Ammon's horn (tissue), 1 donor: ENCODE measurements around the gene IRF4.
"Not testable (repeated sequence)": the region's sequence is repeated elsewhere in the genome, so short reads cannot be mapped to it uniquely, and the experiment has no call there.

Source experiments
- DNase-seq: peaks from one replicate; pipeline ENCODE4 v3.0.0-alpha.2; 2016; ENCODE audit warnings: low spot score

Gene IRF4

DNA sequence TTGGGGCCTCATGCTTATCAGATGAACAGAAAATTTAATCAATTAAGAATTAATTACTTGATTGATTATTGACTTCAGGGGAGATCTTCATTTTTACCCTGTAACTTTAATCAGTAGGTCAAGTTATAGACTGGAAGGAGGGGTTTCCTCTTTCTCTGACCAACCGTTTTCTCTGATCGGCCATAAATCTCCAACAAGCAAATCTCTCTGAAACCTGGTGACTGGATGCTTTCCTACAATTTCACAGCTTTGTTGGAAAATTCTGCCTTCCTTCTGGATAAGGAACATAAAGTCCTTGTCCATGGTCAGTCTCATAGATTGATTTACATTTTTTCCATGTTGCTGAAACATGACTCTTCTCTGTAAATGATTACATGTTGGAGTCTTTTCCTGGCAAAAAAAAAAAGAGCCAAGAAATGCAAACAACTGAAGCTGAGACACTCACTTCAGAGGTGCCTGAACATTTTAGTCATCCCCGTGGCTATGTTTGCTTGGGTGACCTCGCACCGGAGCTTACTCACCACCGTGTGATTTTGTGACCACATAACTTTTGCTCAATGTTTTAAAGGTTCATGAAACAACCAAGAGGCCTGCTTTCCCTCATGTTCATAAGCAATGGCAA is 31.0 kb downstream of the IRF4 start:
- no peak for DNase-seq

DNA sequence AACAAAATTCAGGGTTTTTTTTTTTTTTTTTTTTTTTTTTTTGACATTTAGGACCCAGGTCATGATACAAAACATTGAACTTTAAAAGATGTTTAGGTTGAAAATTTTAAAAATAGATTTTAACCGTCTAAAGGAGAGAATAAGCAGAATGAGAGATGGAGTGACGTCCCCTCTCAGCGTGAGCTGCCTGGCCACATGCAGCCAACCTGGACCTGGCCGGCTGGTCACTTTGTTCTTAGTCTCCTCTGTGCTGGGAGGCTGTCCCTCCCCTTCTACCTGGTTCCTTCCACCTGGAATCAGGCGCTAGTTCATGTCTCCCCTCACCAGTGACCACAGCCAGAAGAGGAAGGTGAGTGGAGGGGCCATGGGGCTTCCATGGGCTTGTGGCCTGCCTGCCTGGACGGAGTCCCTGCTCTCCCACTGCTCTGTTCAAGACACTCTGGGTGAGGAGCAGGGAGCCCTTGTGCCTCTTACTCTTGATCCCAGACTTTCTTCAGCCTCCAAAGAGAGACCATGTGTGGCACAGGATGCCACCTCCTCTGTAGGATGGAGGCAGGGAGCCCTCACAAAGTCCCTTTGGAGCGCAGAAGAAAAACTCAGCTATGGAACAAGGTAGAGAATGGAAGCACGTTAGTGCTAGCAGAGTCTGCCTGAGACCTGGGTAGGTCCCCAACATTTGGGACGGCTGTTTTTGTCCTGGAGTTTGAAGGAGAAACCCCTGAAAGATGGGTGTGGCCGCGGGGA is 31.7 kb downstream of the IRF4 start:
- no peak for DNase-seq

- no peak for DNase-seq
These were observed 32.3 kb downstream of the IRF4 start for GRCh38 chr6:423799-424345.

DNA sequence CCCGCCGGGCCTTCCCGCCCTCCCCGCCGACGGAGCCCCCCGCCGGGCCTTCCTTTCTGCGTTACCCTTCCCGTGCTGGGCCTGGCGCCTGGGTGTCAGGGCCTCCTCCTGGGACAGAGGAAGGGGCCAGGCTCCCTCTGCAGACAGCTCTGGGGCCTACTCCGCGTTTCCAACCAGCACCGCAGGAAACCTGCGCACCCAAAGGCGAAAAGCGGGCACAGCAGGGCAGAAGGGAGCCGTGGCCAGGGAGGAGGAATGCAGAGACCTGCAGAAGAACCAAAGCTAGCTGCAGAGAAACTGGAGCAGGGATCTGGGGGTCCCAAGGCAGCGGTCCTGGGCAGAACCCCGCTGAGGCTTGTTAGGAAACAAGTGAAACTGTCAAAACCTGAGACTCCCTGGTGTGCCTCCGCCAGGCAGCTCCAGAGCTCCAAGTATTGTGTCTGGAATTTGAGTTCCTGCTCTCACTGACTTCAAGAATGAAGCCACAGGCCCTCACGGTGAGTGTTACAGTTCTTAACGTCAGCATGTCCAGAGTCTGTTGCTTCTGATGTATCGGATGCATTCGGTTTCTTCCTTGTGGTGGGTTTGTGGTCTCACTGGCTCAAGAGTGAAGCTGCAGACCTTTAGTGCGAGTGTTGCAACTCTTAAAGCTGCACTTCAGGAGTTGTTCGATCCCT is 33.3 kb downstream of the IRF4 start:
- no peak for DNase-seq

- not testable (repeated sequence) for DNase-seq
These were observed 33.9 kb downstream of the IRF4 start for GRCh38 chr6:425418-425788.

DNA sequence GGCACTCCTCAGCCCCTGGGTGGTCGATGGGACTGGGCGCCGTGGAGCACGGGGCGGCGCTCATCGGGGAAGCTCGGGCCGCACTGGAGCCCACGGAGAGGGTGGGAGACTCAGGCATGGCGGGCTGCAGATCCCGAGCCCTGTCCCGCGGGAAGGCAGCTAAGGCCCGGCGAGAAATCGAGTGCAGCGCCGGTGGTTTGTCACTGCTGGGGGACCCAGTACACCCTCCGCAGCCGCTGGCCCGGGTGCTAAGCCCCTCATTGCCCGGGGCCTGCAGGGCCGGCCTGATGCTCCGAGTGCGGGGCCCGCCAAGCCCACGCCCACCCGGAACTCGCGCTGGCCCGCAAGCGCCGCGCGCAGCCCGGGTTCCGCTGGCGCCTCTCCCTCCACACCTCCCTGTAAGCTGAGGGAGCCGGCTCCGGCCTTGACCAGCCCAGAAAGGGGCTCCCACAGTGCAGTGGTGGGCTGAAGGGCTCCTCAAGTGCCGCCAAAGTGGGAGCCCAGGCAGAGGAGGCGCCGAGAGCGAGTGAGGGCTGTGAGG is 34.7 kb downstream of the IRF4 start:
- not testable (repeated sequence) for DNase-seq

DNA sequence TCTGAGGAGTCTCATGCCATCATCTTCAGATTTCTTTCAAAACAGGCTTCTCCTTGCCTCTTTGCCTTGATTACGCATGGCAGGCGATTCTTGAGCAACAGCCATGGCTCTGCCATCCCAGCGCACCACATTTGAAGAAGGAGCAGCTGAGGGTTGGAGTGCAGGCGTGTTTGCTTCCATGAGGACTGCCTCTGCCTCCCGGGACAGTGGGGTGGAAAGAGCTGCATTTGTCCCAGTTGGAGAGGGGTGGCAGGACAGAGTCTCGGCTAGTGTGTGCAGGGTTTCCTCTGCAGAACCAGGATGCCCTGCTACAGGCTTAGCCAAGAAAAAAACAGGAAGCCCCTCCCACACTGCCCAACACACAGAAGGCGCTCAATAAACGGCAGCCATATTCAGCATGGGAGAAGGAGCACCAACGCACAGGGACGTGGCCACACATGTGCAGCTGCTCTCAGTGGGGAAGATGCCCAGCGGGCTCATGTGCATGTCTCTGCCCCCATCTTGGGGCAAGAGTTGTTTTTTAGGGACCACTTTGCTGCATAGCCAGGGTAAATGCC is 36.6 kb downstream of the IRF4 start:
- DNase-seq, result no peak

DNA sequence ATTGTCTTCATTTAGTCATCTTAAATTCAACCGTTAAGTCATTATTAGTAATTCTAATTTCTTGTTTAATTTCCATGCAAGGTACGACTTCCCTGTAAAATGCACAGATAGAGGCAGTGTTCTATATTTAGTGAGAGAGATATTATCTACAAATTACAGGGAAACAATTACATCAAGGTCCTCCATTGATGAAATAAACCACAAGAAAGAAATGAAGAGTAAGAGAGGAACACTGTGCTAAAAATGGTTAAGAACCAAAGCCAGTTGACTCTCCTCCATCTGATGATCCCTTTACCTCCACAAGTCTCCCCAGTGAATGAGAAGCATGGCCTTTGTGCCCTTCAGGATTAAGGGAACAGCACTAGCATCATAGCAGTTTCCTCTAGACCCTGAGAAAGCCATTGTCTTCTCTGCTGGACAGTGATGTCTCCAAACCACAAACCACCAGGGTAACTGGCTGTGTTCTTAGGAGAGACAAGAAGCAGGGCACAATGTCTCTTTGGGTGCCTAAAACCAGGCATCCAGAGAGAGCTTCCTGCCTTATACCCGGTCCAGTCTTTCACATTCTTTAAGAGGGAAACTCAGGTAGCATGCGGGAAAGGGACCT is 38.1 kb downstream of the IRF4 start:
- DNase-seq, result no peak

DNA sequence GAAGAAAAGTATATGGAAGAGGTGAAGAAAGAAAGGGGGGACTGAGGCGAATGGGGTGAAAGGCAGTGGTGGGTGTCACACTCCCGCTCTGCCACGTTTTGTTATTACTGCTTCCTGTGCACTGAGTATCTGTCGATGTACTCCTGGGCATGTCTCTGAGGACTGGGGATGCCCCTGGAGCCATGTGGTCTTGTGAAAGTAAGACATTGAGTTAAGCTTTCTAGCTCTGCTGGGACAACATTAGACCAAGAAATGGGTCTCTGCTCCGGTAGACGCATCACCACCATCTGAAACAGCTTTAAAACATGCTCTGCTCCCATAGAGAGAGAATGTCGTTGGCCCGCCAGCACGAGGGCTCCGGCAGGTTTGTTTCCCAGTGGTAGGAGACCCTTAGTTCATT is 40.0 kb downstream of the IRF4 start:
- no peak for DNase-seq

DNA sequence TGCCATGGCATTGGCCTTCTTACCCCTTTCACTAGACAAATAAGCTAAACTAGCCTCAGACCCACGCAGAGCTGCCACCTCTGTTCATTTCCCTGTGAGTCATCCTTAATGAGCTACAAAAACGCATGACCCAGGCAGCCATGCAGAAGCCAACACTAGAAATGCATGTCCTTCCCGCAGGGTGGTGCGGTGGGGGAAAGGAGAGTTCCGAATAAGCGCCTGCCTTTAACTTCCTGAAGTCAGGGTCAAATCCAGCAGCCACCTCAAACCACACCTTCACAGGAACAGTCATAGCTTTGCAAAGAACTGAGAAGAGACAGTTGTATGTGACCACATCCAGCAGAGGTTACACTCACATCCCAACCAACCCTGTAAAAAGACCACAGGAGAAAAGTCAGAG is 40.4 kb downstream of the IRF4 start:
- no peak for DNase-seq

DNA sequence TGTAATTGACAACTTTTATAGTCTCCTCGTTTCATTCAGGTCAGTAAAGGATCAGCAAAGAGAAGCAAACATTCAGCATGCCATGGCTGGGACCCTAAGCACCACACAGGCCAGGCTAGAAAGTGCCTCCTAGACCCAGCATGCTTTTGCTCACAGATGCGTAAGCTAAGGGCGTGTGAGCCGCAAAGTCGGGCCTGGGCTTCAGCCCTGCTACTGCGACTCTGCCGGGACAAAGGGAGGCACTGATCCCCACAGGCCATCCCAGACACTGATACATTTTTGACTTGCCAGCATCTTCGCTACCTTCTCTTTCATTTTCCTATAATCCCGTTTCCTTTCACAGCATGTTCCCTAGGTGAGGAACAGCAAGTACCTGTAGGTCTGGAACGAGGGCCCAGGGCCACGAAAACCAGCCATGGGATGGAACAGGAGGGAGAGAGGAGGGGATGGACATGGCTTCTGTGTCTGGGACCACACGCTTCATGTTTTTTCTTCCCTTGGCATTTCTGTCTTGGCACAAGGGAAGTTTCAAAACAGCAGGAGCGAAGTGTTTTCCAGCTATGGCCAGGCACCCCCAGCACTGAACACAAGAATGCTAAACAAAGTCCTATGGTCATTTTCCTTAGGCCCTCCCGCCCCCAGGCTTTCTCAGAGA is 42.6 kb downstream of the IRF4 start:
- DNase-seq, result no peak

GRCh38 chr6:435441-436307 is 44.1 kb downstream of the IRF4 start:
- no peak for DNase-seq

DNA sequence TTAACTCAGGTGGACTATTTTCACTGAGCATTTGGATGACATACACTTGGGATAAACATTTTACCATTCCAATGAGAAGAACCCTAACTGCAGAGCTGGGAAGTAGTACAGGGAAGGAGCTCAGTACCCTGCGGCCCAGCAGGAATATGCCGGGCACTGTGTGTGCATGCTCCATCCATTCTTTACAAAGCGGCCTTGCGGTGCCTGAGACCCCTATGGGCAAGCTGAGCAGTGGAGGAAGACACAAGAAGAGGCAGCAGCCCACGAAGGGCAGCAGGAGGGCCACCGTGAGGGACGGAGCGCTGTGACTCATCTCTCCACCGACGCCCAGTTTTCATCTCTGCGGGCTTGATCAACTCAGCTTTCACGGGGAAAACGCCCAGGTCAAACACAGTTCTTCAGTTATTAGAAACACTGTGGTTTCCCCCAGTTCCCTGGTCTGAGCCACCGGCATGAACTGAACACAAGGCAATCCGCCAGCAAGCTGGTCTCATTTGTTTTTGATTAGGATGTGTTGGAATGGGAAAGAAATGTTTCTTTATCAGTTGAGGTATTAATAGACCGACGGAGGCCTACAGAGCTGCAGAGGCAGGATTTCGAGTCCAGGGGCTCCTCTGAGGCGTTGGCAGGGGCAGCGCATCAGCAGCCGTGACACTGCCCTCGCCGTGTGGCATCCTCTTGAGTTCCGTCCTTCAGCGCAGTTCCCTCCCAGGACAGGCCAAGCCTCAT is 44.9 kb downstream of the IRF4 start:
- no peak for DNase-seq

DNA sequence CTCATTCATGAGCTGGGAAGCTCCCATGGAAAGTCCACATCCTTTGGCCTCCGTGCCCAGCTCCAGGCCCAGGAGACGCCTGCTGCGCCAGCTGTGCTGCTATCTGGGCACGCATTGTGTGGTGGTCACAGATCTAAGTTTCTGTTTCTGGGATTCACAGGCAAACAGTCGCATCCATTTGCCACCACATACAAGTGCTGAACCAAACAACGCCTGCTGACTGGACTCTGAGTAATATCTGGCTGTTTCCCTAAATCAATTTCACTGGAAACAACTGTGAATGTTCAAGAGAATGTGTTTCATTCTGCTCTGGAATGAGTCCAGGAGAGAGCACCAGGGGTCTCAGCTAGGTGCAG is 45.5 kb downstream of the IRF4 start:
- no peak for DNase-seq

DNA sequence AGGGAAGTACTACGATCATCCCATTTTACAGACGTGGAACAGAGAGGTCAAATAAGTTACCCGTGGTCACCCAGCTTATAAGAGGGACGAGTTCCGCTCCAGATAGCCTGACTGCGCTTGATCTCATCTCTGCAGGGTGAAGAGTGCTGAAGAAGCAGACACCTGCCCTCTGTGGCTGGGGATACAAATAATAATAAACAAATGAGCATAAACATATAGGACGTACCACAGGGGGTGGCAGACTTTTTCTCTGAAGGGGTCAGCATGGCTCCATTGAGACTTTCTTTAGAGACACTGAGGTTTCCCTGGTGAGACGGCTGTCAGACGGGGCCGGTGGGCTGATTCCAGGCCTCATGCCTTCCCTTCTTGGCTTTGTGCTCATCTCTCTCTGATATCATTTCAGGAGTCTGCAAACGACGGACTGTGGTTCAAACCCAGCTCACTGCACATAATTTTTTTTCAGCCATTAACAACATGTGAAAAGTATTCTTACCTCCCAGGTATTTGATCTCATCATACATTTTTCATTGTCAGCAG is 47.1 kb downstream of the IRF4 start:
- no peak for DNase-seq

DNA sequence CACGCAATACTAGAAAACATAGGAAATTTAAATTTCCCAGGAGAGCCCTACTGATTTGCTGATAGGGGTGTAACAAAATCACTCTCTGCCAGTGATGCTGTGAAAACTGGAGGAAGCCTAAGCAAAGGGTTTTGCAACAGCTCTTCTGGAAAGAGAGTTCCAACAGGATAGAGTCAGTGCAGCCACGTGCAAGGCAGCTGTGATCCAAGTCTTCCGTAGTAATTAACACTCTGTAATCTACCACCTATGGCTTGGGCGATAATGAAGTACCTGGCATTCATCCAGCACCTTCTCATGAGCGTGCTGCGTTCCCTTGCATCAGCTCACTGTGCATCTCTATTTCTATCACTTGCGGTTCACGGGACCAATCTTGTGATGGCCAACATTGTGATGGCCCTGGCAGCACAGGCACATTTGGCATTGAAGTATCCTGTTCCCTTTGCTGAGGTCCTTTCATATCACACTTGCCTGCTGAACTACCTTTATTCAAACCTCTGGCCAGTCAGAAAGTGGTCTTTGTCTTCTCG is 48.2 kb downstream of the IRF4 start:
- no peak for DNase-seq

DNA sequence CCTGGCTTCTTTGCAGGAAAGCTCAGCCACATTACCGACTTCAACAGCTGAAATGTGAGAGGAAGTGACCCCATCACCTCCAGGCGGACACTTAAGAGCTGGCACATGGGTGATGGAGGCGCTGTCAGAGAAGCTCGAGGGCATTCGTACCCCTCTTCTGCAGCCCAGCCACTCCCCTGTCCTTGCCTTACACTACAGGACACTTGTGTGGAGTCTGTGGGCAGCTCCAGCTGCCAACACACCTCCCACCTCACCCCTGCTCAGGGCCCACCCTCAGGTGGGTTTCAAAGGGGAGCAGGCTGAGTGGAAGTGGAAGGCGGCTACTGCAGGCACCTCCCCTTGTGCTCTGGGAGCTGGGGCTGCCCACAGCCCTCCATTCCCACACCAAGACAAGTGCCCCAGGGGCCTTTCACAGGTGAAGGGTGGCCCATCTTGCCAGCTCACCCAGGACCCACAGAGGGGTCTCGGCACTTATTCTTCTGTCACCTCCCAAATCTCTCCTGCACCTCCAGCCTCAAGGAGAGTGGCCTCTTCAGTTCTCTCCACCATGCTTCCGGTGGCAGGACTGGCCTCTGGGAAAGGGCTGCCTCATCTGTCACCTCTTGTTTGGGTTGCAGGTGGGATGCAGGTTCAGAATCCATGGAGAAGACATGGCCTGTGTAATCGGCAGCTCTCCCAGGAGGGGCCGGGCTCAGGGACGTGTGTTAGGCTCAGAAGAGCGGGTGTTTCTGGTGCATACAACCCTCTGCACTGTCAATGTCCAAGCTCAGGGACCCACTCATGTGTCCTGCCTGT is 49.8 kb downstream of the IRF4 start:
- DNase-seq, result no peak

GRCh38 chr6:443621-444159 is 52.1 kb downstream of the IRF4 start:
- no peak for DNase-seq
